HG02642 (cell line): ENCODE data around the gene CCDC154.

ENCODE experiments used
- ATAC-seq: cut with Tn5 transposase; IDR thresholded peaks from one replicate; pipeline ENCODE4 v1.9.1; 2021; ENCODE audit warnings: mild to moderate bottlenecking; ENCODE audit not compliant: unreplicated experiment, poor library complexity

CCDC154 gene

GRCh38 chr16:1457489-1458245 is 13.3 kb upstream of the CCDC154 start:
- no peak for ATAC-seq

GRCh38 chr16:1456951-1457350 is 12.6 kb upstream of the CCDC154 start:
- ATAC-seq: no peak

- no peak for ATAC-seq
These were observed 11.1 kb upstream of the CCDC154 start for GRCh38 chr16:1455190-1456171.

GRCh38 chr16:1454561-1454960 is 10.2 kb upstream of the CCDC154 start:
- ATAC-seq: no peak

- no peak for ATAC-seq
These were observed 9.0 kb upstream of the CCDC154 start for GRCh38 chr16:1453316-1453715.

GRCh38 chr16:1452530-1452929 is 8.2 kb upstream of the CCDC154 start:
- ATAC-seq: no peak

GRCh38 chr16:1451702-1452392 is 7.5 kb upstream of the CCDC154 start:
- ATAC-seq: no peak

- ATAC-seq: no peak
These were observed 6.5 kb upstream of the CCDC154 start for GRCh38 chr16:1450841-1451240.

GRCh38 chr16:1450218-1450617 is 5.9 kb upstream of the CCDC154 start:
- no peak for ATAC-seq

- ATAC-seq: no peak
These were observed 4.9 kb upstream of the CCDC154 start for GRCh38 chr16:1449201-1449788.

GRCh38 chr16:1448536-1449116 is 4.3 kb upstream of the CCDC154 start:
- ATAC-seq: no peak

GRCh38 chr16:1447965-1448364 is 3.6 kb upstream of the CCDC154 start:
- ATAC-seq: no peak

GRCh38 chr16:1446296-1447080 is 2.1 kb upstream of the CCDC154 start:
- ATAC-seq: no peak

- no peak for ATAC-seq
These were observed 1.3 kb upstream of the CCDC154 start for GRCh38 chr16:1445518-1446203.

- no peak for ATAC-seq
These were observed 568 bp upstream of the CCDC154 start for GRCh38 chr16:1444730-1445517.

- ATAC-seq: no peak
These were observed 868 bp downstream of the CCDC154 start for GRCh38 chr16:1443403-1443973.

- ATAC-seq: no peak
These were observed 1.7 kb downstream of the CCDC154 start for GRCh38 chr16:1442697-1443096.
